Astrocyte (in vitro differentiated cells and primary cell): ENCODE measurements around the gene BRINP2.

Source experiments
- CTCF ChIP-seq: IDR thresholded peaks from 2 replicates; pipeline ENCODE4 v1.5.1; 2011; ENCODE audit warnings: low read depth, mild to moderate bottlenecking, inconsistent platforms, low read length, moderate library complexity; ENCODE audit not compliant: insufficient read depth
- EZH2 ChIP-seq: IDR thresholded peaks from 2 replicates; pipeline ENCODE4 v1.6.1; 2012; ENCODE audit warnings: mild to moderate bottlenecking, low read length, inconsistent platforms; ENCODE audit not compliant: insufficient read depth

GRCh38 chr1:177315261-177315660 lies 144.5 kb downstream of the BRINP2 start:
- TF ChIP-seq CTCF (no peak), EZH2 (no peak)
